GM18909 (cell line): ENCODE results near the gene IRAK3.
"Not testable (repeated sequence)": the region's sequence is repeated elsewhere in the genome, so short reads cannot be mapped to it uniquely, and the experiment has no call there.

ENCODE experiments used
- ATAC-seq: cut with Tn5 transposase; IDR thresholded peaks from one replicate; pipeline ENCODE4 v1.9.1; 2021; ENCODE audit warnings: mild to moderate bottlenecking; ENCODE audit not compliant: unreplicated experiment, poor library complexity

The IRAK3 gene

GRCh38 chr12:66169221-66170170, 19.5 kb upstream of the IRAK3 start, which contains the start of gene TMBIM4:
TMBIM4 (minus strand) TSS chr12:66169996; CDS start chr12:66169951, 45 bp downstream.
- peak; percentile 89 for ATAC-seq

DNA sequence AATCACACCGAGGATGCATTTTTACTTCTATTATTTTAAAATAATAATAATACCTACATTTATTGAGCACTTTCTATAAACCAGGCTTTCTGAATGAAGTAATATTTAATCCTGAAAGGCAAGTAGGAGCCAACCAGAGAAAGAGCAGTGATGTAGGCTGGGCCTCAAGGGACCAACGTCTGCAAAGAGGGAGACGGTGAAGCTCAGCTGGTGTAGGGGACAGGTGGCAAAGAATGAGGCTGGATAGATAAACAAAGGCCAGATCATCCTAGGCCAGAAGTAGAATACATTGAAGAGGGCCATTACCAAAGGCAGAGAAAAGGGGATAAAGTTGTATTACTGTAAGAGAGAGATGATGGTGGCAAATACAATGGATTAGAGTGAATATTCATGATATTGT, 18.4 kb upstream of the IRAK3 start:
- ATAC-seq, result no peak

- not testable (repeated sequence) for ATAC-seq
Measured at GRCh38 chr12:66174391-66175325, 14.4 kb upstream of the IRAK3 start.

DNA sequence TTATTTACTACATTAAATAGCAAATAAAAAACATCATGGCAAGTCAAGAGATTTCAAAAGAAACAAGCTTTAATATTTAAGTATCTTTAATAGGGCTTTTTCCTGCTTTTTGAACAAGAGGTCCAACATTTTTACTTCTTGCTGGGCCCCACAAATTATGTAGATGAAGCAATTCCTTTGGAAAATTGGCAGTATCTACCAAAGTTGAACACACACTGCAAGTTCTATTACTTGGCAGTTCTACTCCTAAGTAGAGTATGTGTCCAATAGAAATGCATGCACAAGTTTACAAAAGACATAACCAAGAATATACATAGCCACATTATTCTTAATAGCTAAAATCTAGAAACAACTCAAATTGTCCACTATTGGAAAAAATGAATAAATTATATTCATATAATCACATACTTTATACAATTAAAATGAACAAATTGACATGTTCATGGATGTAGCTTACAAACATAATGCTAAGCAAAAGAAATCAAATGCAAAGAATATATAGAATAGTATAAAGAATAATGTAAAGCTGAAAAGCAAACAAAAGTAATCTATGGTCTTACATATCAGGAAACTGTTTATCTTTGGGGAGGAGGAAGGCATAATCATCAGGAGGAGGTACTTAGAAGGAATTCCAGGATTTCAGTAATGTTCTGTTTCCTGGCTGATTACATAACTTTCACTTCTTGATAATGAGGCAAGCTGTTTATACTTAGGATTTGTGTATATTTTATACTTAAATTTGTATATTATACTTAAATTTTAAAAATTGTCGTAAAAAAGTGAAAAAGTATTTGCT, 12.7 kb upstream of the IRAK3 start:
- ATAC-seq, result no peak

DNA sequence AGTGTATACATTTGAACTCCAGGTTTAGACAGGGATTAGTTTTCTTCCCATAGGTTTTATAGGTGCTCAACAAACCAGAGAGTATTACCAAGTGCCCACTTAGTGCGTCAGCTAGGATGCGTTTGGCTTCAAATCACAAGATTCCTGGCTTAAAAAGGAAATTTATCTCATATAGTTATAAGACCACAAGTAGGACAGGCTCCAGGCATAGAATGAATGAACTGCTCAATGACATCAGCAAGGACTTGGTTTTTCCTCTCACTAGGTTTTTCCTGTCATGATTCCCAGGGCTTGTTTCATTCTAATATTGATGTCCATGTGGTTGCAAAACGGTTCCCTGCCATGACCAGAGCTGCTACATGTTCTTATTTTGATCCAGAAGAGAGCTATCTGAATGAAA, 6.1 kb upstream of the IRAK3 start:
- ATAC-seq, result no peak

- not testable (repeated sequence) for ATAC-seq
Measured at GRCh38 chr12:66184822-66185221, 4.2 kb upstream of the IRAK3 start.

DNA sequence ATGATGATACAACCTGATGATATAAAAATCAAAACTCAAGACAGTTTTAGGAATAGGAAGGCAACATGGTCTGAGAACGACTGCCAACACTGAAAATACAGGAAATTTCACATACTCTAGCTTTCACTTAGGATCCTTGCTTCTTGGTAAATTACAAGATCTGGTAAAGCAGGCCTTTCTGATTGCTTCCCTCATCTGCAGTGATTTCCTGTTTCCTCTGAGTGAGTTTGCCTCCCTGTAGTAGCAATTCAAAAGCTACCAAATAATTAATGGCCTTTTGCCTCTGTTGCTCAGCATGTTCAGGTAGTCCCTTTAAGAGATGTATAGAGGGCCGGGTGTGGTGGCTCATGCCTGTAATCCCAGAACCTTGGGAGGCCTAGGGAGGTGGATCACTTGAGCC, 2.0 kb upstream of the IRAK3 start:
- no peak for ATAC-seq

- no peak for ATAC-seq
Measured at GRCh38 chr12:66187821-66188220, 1.2 kb upstream of the IRAK3 start.

DNA sequence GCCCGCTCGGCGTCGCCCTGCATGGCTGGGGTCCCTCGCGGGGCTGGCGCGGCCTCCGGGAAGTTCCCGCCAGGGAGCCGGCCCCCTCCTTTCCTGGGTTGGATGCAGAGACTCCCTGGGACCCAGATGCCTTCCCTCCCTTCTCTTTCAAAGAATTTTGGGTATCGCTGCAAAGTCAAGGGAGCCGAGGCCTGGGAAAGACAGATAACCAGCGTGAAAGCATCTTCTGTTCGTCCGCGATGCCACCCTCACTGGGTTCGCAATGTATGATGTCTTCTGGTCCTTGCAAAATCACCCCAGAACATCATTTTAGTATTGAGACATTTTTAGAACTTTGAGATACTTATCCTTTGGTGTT, 451 bp downstream of the IRAK3 start:
- ATAC-seq, result peak; percentile 9

DNA sequence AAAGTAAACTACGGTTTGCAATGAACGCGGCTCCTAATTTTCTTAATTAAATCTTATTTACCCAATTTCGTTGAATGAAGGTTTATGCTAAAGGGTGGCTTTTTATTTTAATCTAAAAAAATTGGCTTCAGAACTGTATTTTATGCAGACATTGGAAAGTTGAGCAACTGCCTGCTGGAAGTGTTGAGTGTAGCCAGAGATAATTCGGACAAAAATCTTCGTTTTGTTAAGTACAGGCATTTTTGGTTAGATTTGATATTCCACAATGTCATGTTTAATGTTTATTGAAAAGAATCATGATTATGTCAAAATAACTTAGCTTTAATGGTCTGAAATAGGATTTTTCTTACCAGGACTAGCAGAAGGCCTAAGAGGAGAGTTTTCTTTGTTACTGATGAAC, 875 bp downstream of the IRAK3 start:
- no peak for ATAC-seq

DNA sequence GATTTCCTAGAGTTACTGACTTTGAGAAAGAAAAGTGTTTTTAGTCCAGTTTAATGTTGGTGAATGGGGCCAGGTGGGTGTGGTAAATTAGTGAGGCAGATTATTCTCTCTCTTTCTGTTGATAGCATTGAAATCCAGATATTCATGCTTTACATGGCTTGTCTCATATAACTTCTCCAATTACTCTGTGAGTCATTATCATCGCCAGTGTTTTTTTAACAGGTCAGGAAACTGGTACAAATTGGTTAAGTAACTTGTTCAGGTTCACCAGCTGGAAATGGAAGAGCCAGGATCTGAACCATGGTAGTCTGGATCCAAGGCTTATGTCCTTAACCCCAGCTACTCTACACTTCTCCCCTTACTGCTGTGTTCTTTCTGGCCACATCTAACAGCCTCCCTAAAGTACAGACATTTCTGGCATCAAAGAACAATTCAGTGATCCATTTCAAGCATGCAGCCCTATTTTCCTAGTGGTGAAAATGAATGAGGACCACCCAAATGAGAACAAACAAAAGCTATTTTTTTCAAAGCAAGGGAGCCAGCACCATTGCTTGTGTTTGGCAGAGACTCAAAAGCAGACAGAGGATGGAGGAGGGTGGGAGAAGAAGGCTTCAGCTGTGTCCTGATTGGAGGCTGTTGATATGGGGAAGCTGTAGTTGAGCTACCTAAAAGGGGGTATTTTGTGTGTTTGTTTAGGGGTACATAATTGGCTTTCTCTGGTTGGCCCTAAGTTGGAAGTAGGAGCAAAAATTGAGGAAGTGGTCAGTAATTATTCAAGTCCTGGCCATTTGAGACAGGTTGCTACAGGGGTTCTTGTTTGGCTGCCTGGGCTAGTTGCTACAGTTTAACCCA, 1.7 kb downstream of the IRAK3 start:
- peak; percentile 32 for ATAC-seq

DNA sequence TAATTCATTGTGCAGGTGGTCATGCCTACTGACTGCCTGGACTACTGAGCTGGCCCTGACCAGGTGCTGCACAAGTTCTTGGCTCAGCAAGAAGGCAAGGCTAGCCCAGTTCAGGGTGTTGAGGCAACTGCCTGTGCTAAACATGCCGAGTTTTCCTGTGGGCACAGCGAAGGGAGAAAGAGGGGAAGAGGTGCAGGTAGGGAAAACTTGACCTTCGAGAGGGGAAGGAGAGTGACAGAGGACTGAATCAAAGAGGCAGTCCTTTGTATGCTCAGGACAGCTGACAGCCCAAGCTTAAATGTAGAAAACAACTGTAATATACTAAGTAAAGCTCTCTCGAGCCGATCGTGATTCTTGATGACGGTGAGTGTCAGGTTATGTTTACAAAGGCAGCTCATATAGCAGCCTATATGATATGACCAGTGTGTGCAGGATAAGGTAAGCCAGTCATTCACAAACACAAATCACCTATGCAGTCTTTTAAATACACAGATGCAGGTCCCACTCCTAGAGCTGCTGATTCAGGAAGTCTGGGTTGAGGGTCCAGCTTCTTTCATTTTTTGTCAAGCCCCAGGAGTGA, 2.6 kb downstream of the IRAK3 start:
- ATAC-seq, result no peak

GRCh38 chr12:66194122-66194521, 5.1 kb downstream of the IRAK3 start:
- ATAC-seq, result no peak

DNA sequence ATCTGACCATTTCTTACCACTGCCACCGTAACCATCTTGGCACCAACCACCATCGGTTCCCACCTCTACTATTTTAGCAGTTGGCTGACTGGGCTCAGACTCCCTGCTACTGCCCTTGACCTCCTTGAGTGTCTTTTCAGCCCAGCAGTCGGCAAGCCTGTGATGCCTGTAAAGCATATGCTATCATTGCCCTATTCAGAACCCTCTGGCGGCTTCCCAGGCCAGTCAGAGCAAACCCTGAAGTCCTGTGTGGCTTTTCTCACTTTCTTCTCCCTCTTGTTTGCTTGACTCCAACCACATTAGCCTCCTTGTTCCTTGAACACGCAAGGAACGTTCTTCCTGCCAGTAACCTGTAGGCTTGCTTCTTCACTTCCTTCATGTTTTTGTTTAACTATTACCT, 6.2 kb downstream of the IRAK3 start:
- ATAC-seq, result peak; percentile 47

DNA sequence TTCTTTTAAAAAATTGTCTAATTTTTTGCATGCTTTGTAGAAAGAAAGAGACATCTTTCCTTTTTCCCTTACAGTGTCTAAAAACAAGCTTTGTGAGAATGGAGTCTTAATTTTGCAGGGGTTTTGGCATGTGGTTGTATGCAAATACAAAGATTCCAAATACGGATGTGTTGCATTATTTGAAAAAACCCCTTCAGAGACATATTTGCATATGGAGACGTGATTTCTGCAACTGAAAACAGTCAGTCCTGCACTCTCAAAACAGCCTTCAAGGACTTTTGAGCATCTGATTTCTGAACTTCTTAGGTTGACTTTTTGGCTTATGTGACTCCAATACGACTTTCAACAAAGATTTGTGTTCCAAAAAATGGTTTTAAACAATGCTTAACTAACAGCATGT, 7.8 kb downstream of the IRAK3 start:
- ATAC-seq, result peak; percentile 87

DNA sequence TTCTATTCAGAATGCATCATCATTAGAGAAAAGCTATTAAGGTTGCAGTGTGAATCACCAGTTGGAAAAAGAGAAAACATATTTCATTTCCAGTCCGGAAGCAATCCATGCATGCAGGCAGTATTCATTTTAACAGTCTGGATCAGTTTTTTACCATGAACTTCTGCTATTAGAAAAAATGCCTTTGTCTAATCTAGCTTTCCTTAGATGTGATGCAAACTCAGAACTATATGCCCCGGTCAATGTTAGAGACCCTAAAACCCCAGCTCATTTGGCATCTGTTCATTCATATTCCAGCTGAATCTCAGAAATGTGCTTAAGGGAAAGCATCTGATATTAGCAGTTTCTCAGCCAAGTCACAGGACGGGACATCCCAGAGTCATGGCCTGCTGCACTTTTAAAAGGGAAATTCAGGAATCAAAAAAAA, 8.5 kb downstream of the IRAK3 start:
- no peak for ATAC-seq

GRCh38 chr12:66199141-66199540, 10.1 kb downstream of the IRAK3 start:
- no peak for ATAC-seq

DNA sequence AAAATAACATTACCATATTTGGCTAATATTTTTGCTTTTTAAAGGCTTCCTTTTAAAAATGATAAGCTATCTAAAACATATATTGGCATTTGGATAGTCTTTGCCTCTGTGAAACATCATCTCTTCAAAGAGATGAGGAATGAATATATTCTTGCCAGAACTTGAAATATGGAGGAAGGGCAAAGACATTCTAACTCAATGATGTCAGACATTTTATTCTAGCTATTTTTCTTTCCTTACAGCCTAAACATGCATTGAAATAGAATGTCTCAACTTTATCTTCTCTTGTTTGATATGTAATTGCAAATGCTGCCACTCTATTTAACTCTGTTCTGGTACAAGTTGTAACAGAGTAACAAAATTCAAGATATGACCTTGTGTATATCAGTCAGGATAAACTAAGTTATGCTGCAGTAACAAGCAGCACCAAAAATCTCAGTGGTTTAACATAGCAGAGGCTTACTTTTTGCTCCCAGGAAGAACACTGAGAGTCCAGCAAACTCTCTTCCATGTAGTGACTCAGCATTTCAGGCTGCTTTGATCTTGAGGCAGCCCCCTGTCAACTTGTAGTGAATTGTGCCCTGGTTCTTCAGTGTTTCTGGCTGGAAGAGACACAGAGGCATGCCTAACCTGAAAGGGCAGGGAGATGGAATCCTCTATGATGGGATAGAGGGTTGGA, 11.0 kb downstream of the IRAK3 start:
- no peak for ATAC-seq
